HG03045 (cell line): Measurements from ENCODE around the gene CDH6.

Experiments used
- ATAC-seq: cut with Tn5 transposase; IDR thresholded peaks from one replicate; pipeline ENCODE4 v1.9.1; 2021; ENCODE audit warnings: mild to moderate bottlenecking, moderate library complexity; ENCODE audit not compliant: unreplicated experiment

Gene CDH6

DNA sequence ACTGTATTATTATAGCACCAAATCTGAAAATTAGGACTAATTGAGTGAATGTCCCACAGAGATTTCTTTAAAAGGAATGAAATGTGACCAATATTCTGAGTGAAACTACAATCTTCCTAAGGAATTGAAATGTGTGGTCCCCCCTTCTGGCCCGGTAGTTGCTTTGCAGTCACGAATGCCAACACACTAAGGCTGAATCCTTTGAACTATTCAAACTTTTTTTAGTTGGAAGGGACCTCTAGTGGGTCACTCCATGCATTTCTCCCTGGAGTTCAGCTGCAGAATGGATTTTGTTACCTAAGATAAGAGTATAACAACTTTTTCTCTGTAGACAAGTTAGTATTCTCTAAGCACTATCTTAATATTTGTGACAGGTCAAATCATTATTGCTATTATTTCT is 2.8 kb downstream of the CDH6 start:
- ATAC-seq, result no peak

DNA sequence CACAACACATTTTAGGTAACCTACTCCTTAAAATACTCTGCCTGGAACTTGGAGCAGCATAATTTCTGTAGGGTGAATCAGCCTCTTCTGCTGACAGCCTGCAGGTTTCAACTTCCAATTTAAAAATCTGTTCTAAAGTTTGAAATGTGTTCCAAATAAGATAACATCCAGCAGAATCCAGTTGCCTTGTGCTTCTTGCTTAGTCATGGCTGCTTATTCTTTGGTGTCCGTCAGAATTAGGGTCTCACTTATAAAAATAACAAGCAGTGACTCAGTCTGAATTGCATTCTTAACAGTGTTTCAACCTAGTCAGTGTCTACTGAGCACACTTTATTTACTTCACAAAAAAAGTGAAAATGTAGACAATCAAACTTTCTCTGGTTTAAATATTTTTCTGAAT is 3.7 kb downstream of the CDH6 start:
- ATAC-seq, result no peak

DNA sequence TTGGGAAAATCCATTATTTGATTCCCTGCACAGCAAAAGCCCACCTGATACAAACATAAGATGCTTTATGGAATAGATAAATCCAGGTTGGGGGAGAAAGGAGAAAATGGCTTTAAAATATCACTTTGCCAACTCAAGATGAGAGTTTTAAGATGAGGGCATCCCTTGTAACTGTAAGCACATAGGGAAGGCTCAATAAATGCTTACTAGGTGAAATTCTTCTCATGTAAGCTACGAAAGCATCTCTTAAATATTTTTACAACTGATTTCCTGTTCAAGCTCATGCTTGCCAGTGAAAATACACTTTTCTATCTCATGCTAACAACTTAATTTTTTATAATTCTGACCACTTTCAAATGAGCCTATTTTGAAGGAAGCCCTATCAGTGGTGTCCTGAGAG is 11.5 kb downstream of the CDH6 start:
- ATAC-seq, result no peak

DNA sequence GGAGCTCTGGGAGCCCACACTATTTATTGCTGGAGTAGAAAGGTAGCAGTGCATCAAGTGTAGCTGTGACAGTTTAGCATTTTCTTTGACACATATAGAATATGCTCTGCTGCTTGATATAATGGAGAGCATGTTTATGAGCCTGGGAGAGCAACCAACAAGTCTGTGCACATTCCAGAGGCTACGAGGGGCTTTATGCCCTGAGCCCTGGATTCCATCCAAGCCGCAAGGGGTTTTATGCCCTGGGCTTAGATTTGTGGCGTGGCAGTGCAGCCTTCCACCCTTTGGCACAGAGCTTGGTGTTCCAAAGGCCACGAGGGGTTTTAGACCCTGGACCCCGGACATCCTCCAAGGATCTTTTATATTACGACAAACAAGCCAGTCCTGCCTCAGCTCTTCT is 14.6 kb downstream of the CDH6 start:
- ATAC-seq, result no peak

DNA sequence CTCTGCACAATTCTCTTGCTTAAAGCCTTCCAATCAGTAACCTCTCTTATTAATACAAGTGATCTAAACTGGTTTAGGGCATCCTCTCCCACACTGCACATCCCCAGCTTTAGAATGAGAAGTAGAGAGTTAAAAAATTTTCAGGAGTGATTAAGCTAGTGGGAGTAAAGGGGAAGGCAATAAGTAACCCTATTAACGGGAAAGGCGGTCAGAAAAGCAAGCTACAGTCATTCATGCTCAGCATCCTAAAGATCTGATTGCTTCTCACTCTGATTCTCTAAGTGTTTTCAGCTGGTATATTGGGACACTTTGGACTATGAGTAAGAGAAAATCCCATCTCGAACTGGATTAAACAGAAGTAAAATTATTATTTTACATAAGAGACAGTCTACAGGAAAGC is 15.8 kb downstream of the CDH6 start:
- no peak for ATAC-seq

DNA sequence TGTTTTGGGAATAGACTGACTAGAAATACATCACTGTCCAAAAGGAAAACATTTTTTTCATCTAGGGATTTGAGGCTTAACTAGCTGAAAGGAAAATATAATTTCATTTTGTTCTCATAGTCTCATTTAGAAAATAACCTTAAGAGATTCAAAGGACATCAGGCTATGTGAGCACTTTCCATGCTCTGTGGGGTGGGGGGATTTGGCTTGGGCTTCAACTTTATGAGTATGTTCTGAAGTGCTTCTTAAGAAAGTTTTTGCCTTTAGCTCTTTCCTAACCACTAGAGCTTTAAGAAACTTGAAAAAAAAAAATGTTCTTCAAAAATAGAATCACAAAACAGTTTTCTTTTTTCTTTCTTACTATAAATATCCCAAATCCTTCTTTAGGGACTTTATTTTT is 17.6 kb downstream of the CDH6 start:
- no peak for ATAC-seq

DNA sequence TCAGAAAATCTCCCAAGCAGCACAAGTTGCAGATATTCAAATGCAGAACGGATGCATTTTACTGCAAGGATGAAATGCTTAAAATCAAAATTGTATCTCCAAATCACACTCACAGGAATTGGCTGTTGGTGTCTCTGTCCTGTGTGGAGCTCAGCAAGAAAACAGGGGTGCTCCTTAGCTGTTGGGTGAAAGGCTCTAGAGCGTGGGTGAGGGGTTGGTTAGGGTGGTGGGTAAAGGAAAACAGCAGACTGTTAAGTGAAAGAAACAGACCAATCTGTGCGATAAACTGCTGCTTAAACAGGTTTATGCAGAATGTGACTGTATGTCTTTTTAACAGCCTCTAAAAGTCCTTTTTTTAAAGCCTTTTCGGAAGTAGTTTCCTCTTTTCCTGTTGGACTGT is 19.8 kb downstream of the CDH6 start:
- ATAC-seq, result no peak

DNA sequence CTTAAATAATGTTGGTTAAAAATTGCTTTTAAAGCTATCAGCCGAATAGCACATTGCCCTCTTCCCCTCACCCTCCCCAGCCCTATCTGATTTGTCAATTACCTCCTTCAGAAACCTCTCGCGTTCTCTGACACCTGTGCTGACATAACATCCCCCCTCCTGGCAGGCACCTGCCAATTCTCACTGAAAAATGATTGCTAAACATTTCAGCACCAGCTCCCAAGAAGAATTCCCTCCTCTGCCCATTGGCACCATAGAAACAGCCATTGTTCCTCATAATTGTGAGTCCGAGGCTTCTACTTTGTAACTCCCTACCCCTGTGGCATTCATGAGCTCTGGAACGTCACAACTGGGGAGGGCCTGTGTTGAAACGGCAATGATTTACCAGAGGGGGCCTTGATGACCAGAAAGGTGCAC is 20.2 kb downstream of the CDH6 start:
- ATAC-seq, result no peak

DNA sequence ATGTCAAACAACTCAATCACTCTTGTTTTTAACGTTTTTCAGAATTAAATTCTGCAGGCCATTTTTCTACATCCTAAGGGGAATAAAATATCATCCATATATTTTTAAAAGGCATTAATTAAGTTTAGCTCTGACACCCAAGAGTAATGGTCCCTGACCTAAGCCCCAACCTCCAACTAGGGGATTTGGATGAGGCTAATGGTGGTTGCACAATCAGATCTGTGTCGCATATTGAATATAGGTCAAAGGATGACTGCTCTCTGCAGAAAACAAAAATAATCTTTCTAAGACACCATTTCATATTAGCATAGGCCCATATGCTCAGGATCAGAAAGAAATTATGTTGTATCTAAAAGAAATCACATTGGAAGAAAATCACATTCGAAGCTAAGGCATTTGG is 20.7 kb downstream of the CDH6 start:
- ATAC-seq, result no peak

DNA sequence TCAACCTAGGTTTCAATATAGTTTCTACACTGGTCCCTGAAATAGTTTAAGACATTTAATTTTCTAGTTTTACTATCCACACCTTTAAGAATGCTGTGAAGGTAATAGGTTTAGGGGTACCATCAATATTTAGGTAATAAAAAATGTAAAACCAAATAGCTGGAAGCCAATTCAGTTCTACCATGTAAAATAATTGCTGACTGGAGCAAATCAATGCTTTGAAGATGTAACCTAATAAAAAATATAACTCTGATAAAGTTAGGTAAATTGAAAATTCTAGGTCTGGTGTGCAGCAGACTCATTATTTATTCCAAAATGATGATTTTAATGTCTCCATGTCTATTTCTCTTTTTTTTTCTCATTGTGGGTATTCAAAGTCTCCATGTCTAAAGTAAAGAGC is 21.8 kb downstream of the CDH6 start:
- no peak for ATAC-seq

DNA sequence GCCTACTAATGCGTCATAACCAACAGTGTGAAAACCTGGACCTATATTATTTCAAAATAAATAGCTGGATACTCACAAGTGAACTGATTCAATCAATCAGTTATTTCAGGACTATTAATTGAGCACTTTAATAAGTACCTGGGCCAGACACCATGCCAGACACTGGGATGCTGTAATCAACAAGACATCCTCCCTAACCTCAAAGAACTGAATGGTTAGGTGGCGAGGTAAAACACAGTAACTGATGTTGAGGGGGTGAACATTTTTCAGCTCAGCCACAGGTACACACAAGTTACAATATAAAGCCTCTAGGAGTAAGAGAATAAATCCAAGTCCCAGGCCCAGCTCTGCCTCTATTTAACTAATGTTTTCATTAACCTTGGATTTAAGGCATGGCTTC is 24.0 kb downstream of the CDH6 start:
- ATAC-seq, result no peak

DNA sequence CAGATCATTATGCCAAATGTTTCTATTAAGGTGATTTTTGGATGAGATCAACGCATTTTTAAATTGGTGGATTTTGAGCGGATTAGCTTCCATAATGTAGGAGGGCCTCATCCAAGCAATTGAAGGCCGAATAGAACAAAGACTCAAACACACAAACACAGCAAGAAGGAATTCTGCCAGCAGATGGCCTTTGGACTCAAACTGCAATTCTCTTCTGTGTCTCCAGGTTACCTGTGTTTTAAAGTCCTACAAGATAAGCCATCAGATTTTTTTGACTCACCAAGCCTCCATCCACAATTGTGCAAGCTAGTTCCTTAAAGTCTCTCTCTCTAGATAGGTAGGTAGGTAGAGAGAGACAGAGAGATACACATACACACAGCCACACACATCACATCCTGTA is 25.5 kb downstream of the CDH6 start:
- no peak for ATAC-seq

DNA sequence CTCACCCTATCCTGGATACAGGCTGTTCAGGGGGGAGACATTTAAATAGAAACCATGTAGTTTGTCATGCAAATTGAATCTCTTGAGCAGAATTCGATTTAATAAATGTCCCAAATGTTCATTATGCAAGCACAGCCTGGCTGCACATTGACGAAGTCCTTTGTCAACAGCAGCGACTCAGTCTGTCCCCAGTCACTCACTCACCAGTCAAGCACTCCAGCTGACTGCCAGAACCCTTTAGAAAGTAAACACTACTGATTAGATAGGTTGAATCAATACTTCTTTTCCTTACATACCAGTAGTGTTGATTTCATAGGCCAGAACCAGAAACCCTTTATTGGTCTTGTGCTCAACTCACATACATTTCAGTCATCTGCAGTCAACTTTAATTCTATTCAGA is 27.5 kb downstream of the CDH6 start:
- ATAC-seq, result no peak

DNA sequence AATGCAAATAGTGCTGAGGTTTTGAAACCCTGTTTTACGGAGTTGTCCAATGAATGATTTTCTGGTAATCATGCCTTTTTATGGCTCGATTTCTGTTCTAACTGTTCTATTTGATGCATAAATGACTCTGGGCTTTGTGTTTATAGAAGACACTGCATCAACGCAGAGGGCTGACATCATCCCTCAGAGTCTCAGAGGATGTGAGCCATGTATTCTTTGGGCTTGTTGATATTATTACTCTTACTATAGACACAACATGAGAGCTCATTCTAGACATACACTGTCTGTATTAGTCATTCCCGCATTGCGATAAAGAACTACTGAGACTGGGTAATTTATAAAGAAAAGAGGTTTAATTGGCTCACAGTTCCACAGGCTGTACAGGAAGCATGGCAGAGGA is 31.6 kb downstream of the CDH6 start:
- ATAC-seq, result no peak

DNA sequence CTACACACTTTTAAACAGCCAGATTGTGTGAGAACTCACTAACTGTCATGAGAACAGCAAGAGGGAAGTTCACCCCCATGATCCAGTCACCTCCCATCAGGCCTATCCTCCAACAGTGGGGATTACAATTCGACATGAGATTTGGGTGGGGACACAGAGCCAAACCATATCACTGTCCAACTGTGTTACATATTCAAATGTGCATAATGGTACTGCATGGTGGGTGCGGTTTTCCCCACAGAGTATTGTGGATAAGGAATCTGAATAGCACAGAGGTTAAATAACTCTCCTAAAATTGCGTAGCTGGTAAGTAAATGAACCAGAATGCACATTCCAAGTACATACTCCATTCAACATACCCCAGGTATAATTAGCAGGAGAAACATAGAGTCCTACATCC is 32.1 kb downstream of the CDH6 start:
- ATAC-seq, result no peak

DNA sequence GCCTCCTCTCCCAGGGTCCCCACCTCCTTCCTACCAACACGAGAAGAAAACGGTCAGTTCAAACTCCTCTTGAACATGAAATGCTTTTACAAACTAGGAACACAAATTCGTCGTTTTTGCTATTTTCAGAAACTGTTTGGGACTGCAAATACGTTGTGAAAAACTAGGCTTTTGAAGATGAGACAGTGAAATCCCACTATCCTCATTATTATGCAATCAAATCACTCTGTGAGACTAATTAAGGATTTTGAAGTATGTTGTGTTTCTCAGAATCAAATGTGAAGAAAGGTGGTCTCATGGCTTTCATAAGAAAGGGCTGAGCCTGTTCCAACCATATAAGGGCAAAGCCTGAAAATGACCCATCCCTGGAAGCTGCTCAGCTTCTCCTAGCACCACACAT is 33.2 kb downstream of the CDH6 start:
- no peak for ATAC-seq

DNA sequence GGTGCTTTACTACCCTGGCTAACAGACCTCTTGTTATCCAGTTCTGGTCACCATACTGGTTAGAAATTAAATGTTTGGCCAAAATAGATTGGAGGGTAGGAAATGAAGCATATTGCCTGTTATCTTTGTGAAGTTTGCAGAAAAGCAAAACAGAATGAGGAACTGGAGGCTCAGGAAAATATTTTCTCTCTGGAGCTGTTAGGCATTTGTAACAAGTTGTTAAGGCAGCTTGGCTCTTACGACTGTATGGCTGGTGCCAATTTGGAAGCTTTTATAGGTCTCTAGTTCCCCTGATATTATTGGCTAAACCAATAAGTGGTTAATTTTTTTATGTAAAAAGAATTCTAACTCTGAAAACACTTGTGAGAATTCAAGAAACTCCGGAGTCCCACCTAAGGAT is 35.8 kb downstream of the CDH6 start:
- ATAC-seq, result no peak

DNA sequence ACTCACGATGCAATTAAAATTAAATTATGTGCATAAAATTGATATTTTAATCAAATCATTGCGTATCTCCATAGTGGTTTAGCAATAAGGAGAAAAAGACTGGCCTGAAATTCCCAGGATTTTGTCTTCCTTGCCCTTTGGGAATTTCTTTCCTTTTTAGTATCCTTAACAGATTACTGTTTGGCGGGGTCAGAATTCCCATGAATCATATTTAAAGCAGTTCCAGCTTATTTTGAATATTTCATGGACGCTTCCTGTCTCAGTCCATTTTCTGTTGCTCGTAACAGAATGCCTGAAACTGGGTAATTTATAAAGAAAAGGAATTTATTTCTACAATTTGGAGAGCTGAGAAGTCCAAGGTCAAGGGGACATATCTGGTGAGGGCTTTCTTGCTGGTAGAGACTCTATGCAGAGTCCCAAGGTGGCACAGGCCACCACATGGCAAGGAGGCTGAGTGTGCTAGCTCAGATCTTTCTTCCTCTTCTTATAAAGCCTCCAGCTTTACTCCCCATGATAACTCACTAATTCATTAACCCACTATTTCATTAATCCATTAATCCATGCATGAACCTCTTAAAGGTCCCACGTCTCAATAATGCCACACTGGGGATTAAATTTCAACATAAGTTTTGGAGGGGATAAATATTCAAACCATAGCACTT is 37.8 kb downstream of the CDH6 start:
- no peak for ATAC-seq

DNA sequence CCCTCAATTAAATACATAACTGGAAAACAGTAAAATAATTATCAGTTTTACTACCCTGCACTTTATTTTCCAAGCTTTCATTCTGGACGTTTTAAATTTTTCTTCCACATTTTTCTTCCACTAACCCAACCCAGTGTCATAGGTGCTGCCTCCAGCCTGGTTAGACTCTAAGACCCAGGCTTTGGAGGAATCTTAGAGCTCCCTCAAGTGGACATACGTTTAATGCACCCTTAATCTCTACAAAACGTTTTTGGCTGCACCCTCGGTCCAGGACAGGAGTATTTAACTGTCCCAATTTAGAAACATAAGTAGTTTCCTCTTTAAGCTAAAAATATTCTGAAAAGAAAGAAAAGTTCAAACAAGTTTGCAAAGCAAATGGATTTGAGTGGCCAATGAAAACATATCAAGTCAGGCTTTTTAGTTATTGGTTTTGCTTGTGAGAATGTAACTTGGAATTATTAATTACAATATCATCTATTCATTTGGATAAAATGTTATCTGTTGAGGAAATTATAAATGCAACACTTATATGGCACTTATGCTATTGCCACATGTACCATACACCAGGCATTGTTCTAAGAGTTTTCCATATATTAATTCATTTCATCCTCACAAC is 38.9 kb downstream of the CDH6 start:
- peak; percentile 61 for ATAC-seq

DNA sequence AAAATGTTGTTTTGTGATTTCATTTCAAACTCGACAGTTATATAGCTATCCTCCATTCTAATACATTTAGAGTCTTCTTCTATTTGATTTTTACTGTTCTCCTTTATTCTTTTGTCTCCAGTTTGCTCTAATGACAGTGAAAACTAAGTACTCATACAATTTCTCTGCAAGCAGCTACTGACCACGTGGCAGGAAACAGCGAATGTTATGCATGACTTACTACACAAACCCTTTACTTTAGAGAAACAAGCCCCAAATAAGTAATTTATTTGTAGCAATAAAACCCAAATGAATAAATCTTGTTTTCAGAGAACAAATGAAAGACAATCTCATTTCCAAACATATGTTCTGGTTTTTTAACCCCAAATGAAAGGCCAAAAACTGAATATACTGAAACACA is 41.9 kb downstream of the CDH6 start:
- ATAC-seq, result no peak

DNA sequence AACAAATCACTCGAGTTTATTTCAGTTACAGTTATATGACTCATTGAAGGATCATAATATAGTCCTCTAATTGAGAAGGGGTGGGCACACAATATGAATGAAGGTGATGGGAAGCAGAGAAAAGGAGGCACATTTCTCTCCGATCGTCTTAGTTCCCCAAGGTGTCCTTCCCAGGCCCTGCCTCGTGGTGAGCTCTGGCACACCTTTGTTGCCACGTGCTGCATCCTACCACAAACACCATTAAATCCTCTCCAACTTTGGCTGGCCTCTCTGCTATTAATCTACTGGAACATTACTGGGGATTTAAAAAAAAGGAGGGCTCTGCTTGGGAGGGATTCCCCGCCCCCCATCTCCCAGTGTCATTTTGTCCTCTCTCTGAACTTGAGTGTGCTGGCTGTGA is 42.9 kb downstream of the CDH6 start:
- no peak for ATAC-seq

DNA sequence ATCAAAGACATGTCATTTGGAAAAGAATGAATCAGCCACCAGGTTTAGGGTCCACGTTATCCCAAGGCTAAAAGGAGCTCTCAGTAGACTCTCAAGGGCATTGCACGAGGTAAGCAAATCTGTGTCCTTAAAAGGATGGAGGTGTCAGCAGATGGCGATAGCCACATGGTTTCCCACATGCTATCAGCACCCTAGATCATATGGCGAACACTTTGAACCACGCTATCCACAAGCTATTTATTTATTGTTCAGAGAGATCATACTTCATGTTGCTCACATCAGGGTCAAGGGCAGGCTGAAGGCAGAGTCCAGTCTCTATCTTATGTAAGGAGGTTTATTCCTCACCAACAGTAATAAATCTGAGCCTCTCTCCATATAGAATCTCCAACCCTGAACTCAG is 43.7 kb downstream of the CDH6 start:
- ATAC-seq, result no peak

DNA sequence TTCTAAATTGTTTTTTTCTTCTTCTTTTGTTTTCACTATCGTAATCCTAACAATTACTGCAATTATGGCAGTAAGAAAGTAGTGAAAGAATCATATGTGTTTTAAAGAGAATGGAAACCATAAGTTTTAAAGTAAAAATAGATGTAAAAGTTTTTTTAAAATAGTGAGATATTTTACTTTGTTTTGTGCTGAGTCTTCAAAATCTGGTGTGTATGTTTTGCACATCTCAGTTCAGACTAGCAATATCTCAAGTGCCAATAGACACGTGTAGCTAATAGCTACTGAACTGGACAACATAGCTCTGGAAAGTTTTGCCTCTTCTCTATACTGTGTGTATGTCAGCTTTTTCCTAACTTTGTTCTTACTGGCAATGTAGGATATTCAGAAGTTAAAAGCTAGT is 45.0 kb downstream of the CDH6 start:
- ATAC-seq, result no peak
